Cardiac fibroblast (primary cell): ENCODE measurements around the gene CHDH.

Source experiments
- DNase-seq, 2 donors: peaks; one replicate each; pipeline versions ENCODE4 v3.0.0 to v3.0.0-alpha.2; 2010; ENCODE audit warnings: low read depth in 2 of 2
- H3K4me3 ChIP-seq, 2 donors: replicated peaks in 1 of 2; 1 replicate in 1 of 2; 2 replicates in 1 of 2; pipeline ENCODE4 v1.5.1; 2011; ENCODE audit warnings: low read depth in 2 of 2, low read length in 2 of 2, mild to moderate bottlenecking in 2 of 2, moderate library complexity in 1 of 2
- CTCF ChIP-seq: IDR thresholded peaks from one replicate; pipeline ENCODE4 v1.5.1; 2011; ENCODE audit warnings: low read depth, mild to moderate bottlenecking, low read length, inconsistent platforms

CHDH gene

DNA sequence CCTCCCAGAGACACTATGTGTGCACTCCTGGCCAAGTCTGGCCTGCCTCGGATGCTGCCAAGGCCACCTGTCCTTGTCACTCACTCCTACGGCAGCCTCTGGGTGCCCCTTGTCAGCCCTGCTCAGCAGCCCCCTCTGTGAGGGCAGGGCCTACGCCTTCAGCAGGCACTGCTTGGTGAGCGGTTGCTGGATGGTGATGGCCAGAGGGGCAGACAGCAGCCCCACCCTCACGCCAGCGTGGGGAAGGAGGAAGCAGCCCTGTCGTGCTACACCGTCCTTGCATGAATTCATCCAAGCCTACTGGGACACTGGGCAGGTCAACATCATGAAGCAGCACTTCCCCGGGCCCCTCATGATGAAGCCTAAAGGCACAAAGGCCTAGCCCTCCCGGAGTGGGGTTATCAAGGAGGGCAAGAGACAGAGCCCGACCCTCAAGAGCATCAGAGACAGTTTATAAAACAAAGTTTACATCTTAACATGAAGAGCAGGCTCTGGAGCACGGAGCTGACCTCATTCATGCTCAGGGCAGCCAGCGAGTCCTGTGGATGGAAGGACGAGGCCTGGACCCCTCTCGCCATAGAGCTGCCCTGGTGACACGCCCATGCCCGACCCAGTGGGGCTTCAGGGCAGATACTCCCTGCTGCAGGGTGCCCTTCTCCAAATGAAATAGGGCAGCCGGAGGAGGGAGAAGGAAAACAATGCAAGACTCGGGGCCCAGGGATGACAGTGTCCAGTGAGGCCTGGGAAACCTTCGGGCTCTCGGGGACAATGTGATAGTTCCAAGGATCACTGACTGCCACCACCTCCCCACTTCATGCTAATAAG lies 25.3 kb downstream of the CHDH start:
- H3K4me3 ChIP-seq: no peak overlapping the region
- DNase-seq: no peak
- TF ChIP-seq CTCF: no peak

DNA sequence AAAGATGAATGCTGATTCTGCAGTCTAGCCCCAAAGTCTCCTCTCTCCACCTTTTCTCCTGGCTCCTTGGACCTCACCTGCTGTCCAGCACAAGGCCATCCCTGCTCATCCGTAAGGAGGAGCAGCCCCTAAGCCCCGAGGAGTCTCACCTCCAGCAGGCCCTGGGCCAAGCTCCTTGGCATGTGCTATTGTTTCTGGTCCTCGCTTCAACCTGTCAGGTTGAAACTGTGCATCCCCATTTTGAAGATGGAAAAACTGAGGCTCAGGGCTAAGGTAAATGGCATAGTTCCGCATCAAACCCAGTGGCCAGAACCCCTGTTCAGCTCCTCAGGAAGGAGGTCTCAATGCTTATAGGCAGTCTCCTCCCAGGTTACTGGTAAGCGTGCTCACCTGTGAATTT lies 26.1 kb downstream of the CHDH start:
- no peak for TF ChIP-seq CTCF
- no peak overlapping the region for H3K4me3 ChIP-seq
- no peak for DNase-seq

DNA sequence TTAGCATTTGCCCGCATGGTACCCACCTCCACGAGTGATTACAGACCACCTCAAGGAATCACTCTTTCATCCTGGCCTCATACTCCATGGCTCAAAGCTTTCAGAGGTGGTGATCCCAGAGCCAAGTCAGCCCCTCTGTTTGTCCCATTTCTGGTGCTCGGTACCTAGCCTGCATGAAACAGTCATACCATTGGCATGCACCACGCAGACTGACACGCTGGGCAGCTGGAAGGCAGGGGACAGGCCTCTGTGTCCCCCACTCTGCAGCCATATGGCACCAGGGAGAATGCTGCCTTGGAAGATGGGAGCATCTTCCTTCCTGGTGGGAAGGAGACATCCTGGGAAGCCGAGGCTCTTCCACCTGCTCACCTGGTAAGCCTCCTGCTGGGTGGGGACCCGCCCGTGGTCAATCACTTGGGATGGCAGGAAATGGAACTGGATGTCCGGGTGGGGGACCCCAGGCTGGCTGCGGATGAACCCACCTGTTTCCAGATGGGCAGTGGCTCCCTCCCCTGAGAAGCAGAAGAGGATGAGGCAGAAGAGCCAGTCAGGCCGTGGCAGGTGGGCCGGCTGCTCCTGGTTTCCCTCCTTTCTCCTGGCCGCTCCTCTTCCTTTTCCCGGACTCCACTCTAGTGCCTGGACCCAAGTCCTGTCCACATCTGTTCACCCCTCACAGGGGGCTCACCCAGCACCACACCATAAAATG lies 26.9 kb downstream of the CHDH start:
- TF ChIP-seq CTCF: no peak
- H3K4me3 ChIP-seq: no peak overlapping the region
- no peak for DNase-seq

- H3K4me3 ChIP-seq: no peak overlapping the region
- no peak for TF ChIP-seq CTCF
- no peak for DNase-seq
These were observed 27.7 kb downstream of the CHDH start for GRCh38 chr3:53818221-53819162.

DNA sequence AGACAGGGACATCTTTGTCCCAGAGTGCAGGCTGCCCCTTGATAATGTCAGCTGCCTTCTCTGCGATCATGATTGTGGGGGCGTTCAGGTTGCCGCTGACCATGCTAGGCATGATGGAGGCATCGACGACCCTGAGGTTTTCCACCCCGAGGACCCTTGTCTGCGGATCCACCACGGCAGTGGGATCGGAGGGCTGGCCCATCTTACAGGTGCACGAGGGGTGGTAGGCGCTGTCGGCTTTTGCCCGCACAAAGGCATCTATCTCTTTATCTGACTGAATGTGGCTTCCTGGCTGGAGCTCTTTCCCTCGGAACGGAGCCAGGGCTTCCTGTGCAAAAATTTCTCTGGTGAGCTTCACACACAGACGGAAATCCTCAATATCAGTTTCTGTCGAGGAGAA lies 28.4 kb downstream of the CHDH start:
- H3K4me3 ChIP-seq: no peak overlapping the region
- TF ChIP-seq CTCF: no peak
- DNase-seq: no peak

DNA sequence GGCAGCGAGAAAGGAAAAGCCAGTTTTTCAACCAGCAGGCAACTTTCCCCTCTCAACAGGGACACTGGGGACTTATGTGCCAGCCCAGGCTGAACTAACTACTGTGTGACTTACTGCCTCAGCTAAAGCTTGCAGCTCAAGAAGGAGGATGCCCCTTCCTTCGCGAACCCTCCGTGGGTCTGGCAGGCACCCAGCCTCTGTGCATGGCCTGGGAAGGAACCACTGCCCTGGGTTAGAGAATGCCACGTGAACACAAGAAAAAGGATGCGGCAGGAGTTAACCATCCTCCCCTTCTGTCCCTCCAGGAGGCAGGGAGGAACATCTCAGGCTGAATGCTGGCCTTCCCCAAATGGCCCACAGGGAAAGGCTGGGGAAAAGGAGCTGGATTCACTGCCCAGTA lies 29.0 kb downstream of the CHDH start:
- TF ChIP-seq CTCF: no peak
- no peak overlapping the region for H3K4me3 ChIP-seq
- DNase-seq: no peak
